ENCODE results near the gene KDM3B.

Gene KDM3B

GRCh38 chr5:138454121-138454520, 101.6 kb downstream of the KDM3B start:
- DNase-seq, result no peak

GRCh38 chr5:138455232-138455930, 102.9 kb downstream of the KDM3B start:
- DNase-seq, result no peak

- DNase-seq, result no peak
Observed at GRCh38 chr5:138457531-138458275, 105.2 kb downstream of the KDM3B start.

GRCh38 chr5:138458384-138458783, 105.9 kb downstream of the KDM3B start:
- no peak for DNase-seq

GRCh38 chr5:138458856-138459255, 106.4 kb downstream of the KDM3B start:
- DNase-seq, result no peak

GRCh38 chr5:138459311-138459933, 106.9 kb downstream of the KDM3B start:
- no peak for DNase-seq

- DNase-seq, result no peak
Observed at GRCh38 chr5:138460032-138460693, 107.7 kb downstream of the KDM3B start.

- no peak for DNase-seq
Observed at GRCh38 chr5:138461343-138462125, 109.0 kb downstream of the KDM3B start.

- no peak for DNase-seq
Observed at GRCh38 chr5:138463419-138464007, 111.0 kb downstream of the KDM3B start.

GRCh38 chr5:138464008-138464387, 111.5 kb downstream of the KDM3B start:
- DNase-seq, result peak; percentile 96

GRCh38 chr5:138464388-138465260, 112.1 kb downstream of the KDM3B start:
- DNase-seq, result peak; percentile 98

GRCh38 chr5:138465261-138466124, 113.0 kb downstream of the KDM3B start, which contains the start of gene EGR1:
EGR1 (plus strand) TSS chr5:138465479; CDS start chr5:138465762, 283 bp downstream.
- DNase-seq, result peak; percentile 91

- DNase-seq, result no peak
Observed at GRCh38 chr5:138466125-138466899, 113.8 kb downstream of the KDM3B start.

GRCh38 chr5:138466900-138467710, 114.6 kb downstream of the KDM3B start:
- no peak for DNase-seq

GRCh38 chr5:138467711-138468132, 115.2 kb downstream of the KDM3B start:
- no peak for DNase-seq

- no peak for DNase-seq
Observed at GRCh38 chr5:138468133-138468965, 115.9 kb downstream of the KDM3B start.

GRCh38 chr5:138468966-138469539, 116.6 kb downstream of the KDM3B start:
- no peak for DNase-seq

Measured in NCI-H1436 (cell line).